ENCODE results near the gene NINJ1. TPM values are rescaled to one million over a fixed set of nuclear protein-coding genes. Genes with fewer than 3 reads are reported as not detected.

The NINJ1 gene
- total and polyA plus RNA-seq, 2 of the 13 experiments (the other 11 are each of a cell fraction or from before 2014, with no cell fraction given), result 81.2 to 92.1 TPM

- TF ChIP-seq ZNF18 (CRISPR knock-in tag; IDR thresholded peaks at IDR 0.05; ENCODE audit: insufficient replicate concordance), result peak; percentile 20
- TF ChIP-seq DMTF1 (CRISPR knock-in tag; IDR thresholded peaks at IDR 0.05), result 0 out of 2 replicates have a peak, but pooled peaks have one; percentile 44
- TF ChIP-seq PATZ1 (CRISPR knock-in tag; IDR thresholded peaks at IDR 0.05), result peak; percentile 52
- peak; percentile 60; the same call in 1 of the 2 replicates for TF ChIP-seq ZNF430 (CRISPR knock-in tag; IDR thresholded peaks at IDR 0.05)
- TF ChIP-seq CREBL2 (CRISPR knock-in tag; IDR thresholded peaks at IDR 0.05; ENCODE audit: borderline replicate concordance), result peak; percentile 39; the same call in 1 of the 2 replicates
- 0 out of 2 replicates have a peak, but pooled peaks have one; percentile 14 for TF ChIP-seq FOSL1 (CRISPR knock-in tag; IDR thresholded peaks at IDR 0.05; ENCODE audit: borderline replicate concordance)
- TF ChIP-seq KDM5B (CRISPR knock-in tag; IDR thresholded peaks at IDR 0.05; ENCODE audit: borderline replicate concordance), result no peak
- peak; percentile 9; the same call in 1 of the 2 replicates for TF ChIP-seq THRA (CRISPR knock-in tag; IDR thresholded peaks at IDR 0.05; ENCODE audit: borderline replicate concordance)
- peak; percentile 1 for TF ChIP-seq HDAC1 (CRISPR knock-in tag; IDR thresholded peaks at IDR 0.05)
- 0 out of 2 replicates have a peak, but pooled peaks have one; percentile 33 for TF ChIP-seq ZNF263 (CRISPR knock-in tag; IDR thresholded peaks at IDR 0.05)
- TF ChIP-seq CBFB (CRISPR knock-in tag; IDR thresholded peaks at IDR 0.05), result 0 out of 2 replicates have a peak, but pooled peaks have one; percentile 54
- TF ChIP-seq ZNF652 (CRISPR knock-in tag; IDR thresholded peaks at IDR 0.05; ENCODE audit: borderline replicate concordance, low read depth), result no peak
- TF ChIP-seq TEF (CRISPR knock-in tag; IDR thresholded peaks at IDR 0.05), result peak; percentile 20; the same call in 1 of the 2 replicates
- TF ChIP-seq RARG (CRISPR knock-in tag; IDR thresholded peaks at IDR 0.05; ENCODE audit: low read depth), result no peak
- TF ChIP-seq UBTF (CRISPR knock-in tag; IDR thresholded peaks at IDR 0.05), result no peak
- TF ChIP-seq MEIS2 (CRISPR knock-in tag; IDR thresholded peaks at IDR 0.05), result 0 out of 2 replicates have a peak, but pooled peaks have one; percentile 13
Measured at GRCh38 chr9:93132946-93133680, 938 bp downstream of the NINJ1 start (continued).
